ENCODE results near the gene C2orf92.

DNA sequence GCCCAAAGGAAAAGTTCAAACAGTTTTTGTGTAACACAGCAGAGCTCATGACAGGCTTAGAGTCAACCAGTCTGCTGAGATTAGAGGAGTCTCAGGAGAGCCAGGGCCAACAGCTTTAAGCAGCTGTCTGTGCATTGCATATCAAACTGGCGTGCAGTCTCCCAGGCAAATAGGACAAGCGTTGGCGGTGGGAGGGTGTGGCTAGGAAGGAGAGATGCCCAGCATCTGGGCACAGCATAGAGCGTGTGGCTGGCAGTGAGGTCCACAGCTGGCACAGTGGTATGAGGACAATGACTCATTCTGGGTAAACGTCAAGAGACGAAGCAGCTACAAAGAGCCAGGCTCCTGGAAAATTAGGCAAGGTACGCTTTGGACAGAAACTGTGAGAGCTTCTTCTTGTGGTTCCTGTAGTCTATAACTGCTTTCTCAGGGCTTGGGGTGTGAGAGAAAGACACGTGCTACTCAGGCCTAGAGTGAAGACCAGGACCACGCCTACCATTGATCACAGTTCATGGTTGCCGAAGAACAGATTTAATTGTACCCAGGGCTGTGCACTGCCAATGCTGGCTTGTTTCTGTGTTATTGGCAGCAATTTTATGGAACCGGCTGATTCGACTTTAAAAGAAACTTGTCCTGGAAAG, 58.7 kb downstream of the C2orf92 start:
- TF ChIP-seq, protein P1, sequence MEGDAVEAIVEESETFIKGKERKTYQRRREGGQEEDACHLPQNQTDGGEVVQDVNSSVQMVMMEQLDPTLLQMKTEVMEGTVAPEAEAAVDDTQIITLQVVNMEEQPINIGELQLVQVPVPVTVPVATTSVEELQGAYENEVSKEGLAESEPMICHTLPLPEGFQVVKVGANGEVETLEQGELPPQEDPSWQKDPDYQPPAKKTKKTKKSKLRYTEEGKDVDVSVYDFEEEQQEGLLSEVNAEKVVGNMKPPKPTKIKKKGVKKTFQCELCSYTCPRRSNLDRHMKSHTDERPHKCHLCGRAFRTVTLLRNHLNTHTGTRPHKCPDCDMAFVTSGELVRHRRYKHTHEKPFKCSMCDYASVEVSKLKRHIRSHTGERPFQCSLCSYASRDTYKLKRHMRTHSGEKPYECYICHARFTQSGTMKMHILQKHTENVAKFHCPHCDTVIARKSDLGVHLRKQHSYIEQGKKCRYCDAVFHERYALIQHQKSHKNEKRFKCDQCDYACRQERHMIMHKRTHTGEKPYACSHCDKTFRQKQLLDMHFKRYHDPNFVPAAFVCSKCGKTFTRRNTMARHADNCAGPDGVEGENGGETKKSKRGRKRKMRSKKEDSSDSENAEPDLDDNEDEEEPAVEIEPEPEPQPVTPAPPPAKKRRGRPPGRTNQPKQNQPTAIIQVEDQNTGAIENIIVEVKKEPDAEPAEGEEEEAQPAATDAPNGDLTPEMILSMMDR (conservative IDR thresholded peaks at IDR 0.05; ENCODE audit: low read length) = no peak
- TF ChIP-seq EZH2phosphoT487 (IDR thresholded peaks at IDR 0.05; ENCODE audit: borderline replicate concordance, low read depth, low read length) = no peak
